ENCODE data around the gene CWH43.

DNA sequence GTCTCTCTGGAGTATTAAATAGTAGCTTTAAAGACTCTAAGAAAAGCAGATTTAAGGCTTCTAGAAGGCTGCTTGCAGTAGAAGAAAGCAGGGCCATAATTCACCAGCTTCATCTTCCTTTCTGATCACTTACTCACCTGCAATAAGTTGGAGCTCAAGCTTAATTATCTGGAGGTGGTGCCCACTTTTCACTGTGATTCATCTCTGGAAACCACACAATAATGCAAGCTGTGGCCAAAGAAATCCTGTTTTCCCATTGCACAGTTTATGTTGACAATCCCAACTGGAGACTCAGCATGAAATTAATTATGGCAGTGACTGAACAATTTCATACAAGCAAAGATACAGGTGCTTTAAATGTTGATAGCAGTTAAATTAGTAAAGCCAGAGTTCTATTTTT lies 14.7 kb downstream of the CWH43 start:
- TF ChIP-seq NFIC (IDR thresholded peaks at IDR 0.05) (no peak), TAF1 (IDR thresholded peaks at IDR 0.05; ENCODE audit: low read depth) (no peak), EP300 (IDR thresholded peaks at IDR 0.05; ENCODE audit: borderline replicate concordance) (no peak)
